Mucosa of descending colon (tissue), 3 donors: Measurements from ENCODE around the gene ARID1B. TPM values are rescaled to one million over a fixed set of nuclear protein-coding genes. Genes with fewer than 3 reads are reported as not detected.
A peak's percentile ranks its signal among the peaks of the same experiment; 100 is the strongest.

Experiments used
- ATAC-seq: fragments of 200-7000 bp; cut with Tn5 transposase; one replicate; pipeline ENCODE4 v1.9.1; 2020; ENCODE audit warnings: mild to moderate bottlenecking, moderate library complexity
- DNase-seq, 3 donors: peaks; one replicate each; pipeline ENCODE4 v3.0.0-alpha.2; 2020
- H3K36me3 ChIP-seq: fragments of 200-600 bp; one replicate; pipeline ENCODE4 v1.8.0; 2021; ENCODE audit warnings: low read depth, mild to moderate bottlenecking
- H3K4me1 ChIP-seq: fragments of 200-600 bp; one replicate; pipeline ENCODE4 v1.8.0; 2021; ENCODE audit warnings: low read depth, mild to moderate bottlenecking
- H3K4me3 ChIP-seq: fragments of 200-600 bp; one replicate; pipeline ENCODE4 v1.8.0; 2021; ENCODE audit warnings: mild to moderate bottlenecking
- H3K9me3 ChIP-seq: fragments of 200-600 bp; one replicate; pipeline ENCODE4 v1.8.0; 2021; ENCODE audit warnings: mild to moderate bottlenecking
- CTCF ChIP-seq: fragments of 200-600 bp; IDR thresholded peaks from one replicate; pipeline ENCODE4 v1.8.0; 2022; ENCODE audit warnings: antibody characterized with exemption, mild to moderate bottlenecking
- intact Hi-C, 2 donors: fragments of 100-400 bp; cut with DNase I in 1 of 2; cut with micrococcal nuclease in 1 of 2; formaldehyde crosslinking; loops; one replicate each; pipeline versions ENCODE4 v1.11.0 to v1.11.1; 2022; cut with DNase I, micrococcal nuclease
- total RNA-seq, 3 donors: library from RNA; stranded (reverse); fragmentation: NEBNext Ultra II Directional in 2 of 3; extraction: Animal tissue kit (Norgen Biotek cat#: 25700) in 2 of 3; gene quantifications; one replicate each; pipeline versions ENCODE4 v1.2.1 to v1.2.4, GENCODE V29; 2021 to 2023
- donor health status: DM: no; HTN: no; CAD: no; lungs with moderate emphysema.
- donor health status: DM: no; HTN: no; CAD: no.
- donor health status: DM: no; HTN: yes; CAD: no.

The ARID1B gene
- total RNA-seq, 3 donors from 2014 or later: 71.8 to 102 (median 101) TPM

- ATAC-seq: no peak
These were observed 77.4 kb downstream of the ARID1B start for GRCh38 chr6:156854466-156855161.

GRCh38 chr6:156857573-156857972 is 80.4 kb downstream of the ARID1B start:
- Histone ChIP-seq H3K4me1 (peaks cover 4% of the 10 kb centered on the region), H3K4me3 (no peak overlapping the region), H3K36me3 (no peaks in the 10 kb centered on the region), H3K9me3 (no peaks in the 10 kb centered on the region)
- TF ChIP-seq CTCF: no peak
- peak; percentile 41 for ATAC-seq
- intact Hi-C loops: no loop called here
- DNase-seq: no peak

More at GRCh38 chr6:156854466-156855161, 77.4 kb downstream of the ARID1B start:
- Histone ChIP-seq H3K4me1 (peaks cover 17% of the 10 kb centered on the region), H3K9me3 (no peaks in the 10 kb centered on the region), H3K4me3 (no peak overlapping the region), H3K36me3 (no peaks in the 10 kb centered on the region)
- intact Hi-C loops: no loop called here
- DNase-seq: no peak
- TF ChIP-seq CTCF: no peak

- H3K4me1 ChIP-seq: no peaks in the 10 kb centered on the region
- DNase-seq (no peak), ATAC-seq (no peak)
- no peak for TF ChIP-seq CTCF
- intact Hi-C loops: no loop called here
- no peaks in the 10 kb centered on the region for H3K9me3 ChIP-seq
- no peak overlapping the region for H3K4me3 ChIP-seq
- no peaks in the 10 kb centered on the region for H3K36me3 ChIP-seq
These were observed 82.5 kb downstream of the ARID1B start for GRCh38 chr6:156859686-156860085.

- intact Hi-C loops: no loop called here
- Histone ChIP-seq H3K9me3 (no peaks in the 10 kb centered on the region), H3K4me3 (no peak overlapping the region), H3K36me3 (no peaks in the 10 kb centered on the region), H3K4me1 (peaks cover 5% of the 10 kb centered on the region)
- ATAC-seq: no peak
- TF ChIP-seq CTCF: no peak
- DNase-seq: no peak
These were observed 85.5 kb downstream of the ARID1B start for GRCh38 chr6:156862711-156863110.

- DNase-seq (no peak), ATAC-seq (no peak)
- H3K36me3 ChIP-seq: no peaks in the 10 kb centered on the region
- intact Hi-C loops: no loop called here
- no peak for TF ChIP-seq CTCF
- no peaks in the 10 kb centered on the region for H3K9me3 ChIP-seq
- no peak overlapping the region for H3K4me3 ChIP-seq
- peaks cover 5% of the 10 kb centered on the region for H3K4me1 ChIP-seq
These were observed 86.3 kb downstream of the ARID1B start for GRCh38 chr6:156863504-156863903.
